ENCODE results near the gene CBFA2T3. TPM values are rescaled to one million over a fixed set of nuclear protein-coding genes. Genes with fewer than 3 reads are reported as not detected.

Gene CBFA2T3
- polyA plus RNA-seq, 3 donors = 5.3 to 32.2 (median 6.2) TPM

DNA sequence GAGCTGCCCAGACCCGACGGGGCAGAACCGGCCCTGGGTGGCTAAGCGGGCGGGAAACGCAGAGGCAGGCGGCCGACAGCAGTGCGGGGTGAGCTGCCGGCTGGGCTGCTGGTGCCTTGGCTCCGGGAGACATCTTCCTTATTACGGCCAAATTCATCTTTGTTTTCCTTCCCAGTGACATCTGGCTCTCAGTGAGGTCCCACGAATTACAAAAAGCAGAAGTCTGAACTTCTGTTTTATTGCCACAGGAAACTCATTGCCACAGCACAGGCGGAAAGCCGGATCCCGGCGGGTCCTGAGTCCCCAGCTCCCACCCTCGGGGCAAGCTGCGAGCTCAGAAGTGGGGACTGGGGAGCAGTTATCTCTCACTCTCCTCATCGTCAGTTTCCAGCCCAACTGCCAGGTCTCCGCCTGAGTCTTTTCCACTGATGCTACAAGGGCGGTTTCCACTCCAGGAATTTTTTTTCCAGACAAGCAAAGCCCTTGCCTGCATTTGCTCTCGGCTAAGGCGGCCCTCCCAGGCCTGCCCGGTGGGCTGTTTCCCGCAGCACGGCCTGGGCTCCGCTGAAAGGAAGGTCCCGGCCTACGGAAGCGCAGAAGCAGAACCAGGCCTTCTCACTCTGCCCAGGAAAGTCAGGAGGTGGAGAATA, 40.3 kb downstream of the CBFA2T3 start:
- Histone ChIP-seq H2AFZ (ENCODE audit: insufficient read depth, low read depth, low read length, poor library complexity, severe bottlenecking) (peak overlapping the region; percentile 49), H3K4me2 (replicated peaks; ENCODE audit: extremely low read depth, low read length, poor library complexity, severe bottlenecking) (peak overlapping the region; percentile 99), H3K79me2 (ENCODE audit: insufficient read depth, low read length) (peaks cover 77% of the 10 kb centered on the region), H3K36me3 (replicated peaks in 1 of 2; ENCODE audit: control insufficient read depth in 1 of 2, insufficient read depth in 2 of 2, low read length in 2 of 2) (no peaks in the 10 kb centered on the region), H3K9me3 (replicated peaks in 1 of 2; ENCODE audit: control insufficient read depth in 1 of 2, insufficient read depth in 1 of 2, low read length in 2 of 2) (no peaks in the 10 kb centered on the region), H3K9ac (ENCODE audit: insufficient read depth, low read length, poor library complexity, severe bottlenecking) (peak overlapping the region; percentile 67), H3K4me1 (ENCODE audit: control insufficient read depth in 1 of 2, insufficient read depth in 2 of 2, low read length in 2 of 2) (peaks cover 48 to 53% of the 10 kb centered on the region in 2 donors), H3K4me3 (replicated peaks in 1 of 3; ENCODE audit: low read depth in 2 of 3, low read length in 3 of 3) (peak overlapping the region; percentile 32 to 89 (median 58)), H3K27me3 (ENCODE audit: control insufficient read depth in 2 of 2, insufficient read depth in 2 of 2, low read length in 2 of 2) (no peaks in the 10 kb centered on the region), H4K20me1 (ENCODE audit: insufficient read depth, low read length) (peaks cover 89% of the 10 kb centered on the region), H3K27ac (ENCODE audit: low read depth in 1 of 2, low read length in 2 of 2) (peak overlapping the region; percentile 80 to 86)
- DNase-seq = peak; percentile 78 to 93 (median 86)
- Mint-ChIP-seq H3K36me3 (peaks cover 2 to 18% of the 10 kb centered on the region in 2 donors), H3K9me3 (no peaks in the 10 kb centered on the region), H3K4me1 (peaks cover 45% of the 10 kb centered on the region), H3K4me3 (peak overlapping the region; percentile 81 to 89), H3K27ac (peak overlapping the region; percentile 86 to 98 (median 92)), H3K27me3 (ENCODE audit: low read depth in 3 of 3) (peaks cover 0 to 2% (median 0%) of the 10 kb centered on the region in 3 donors)
- under 1% methylated on average over 24 of the region's 31 CpGs for WGBS (ENCODE audit: insufficient coverage)
- intact Hi-C loops (cut with micrococcal nuclease) = loop anchor here (2.0 to 10.0 kb wide), 4 partner anchors 22 to 158 kb away; partner anchors contain the start of genes ACSF3 (in 1 of the 2) and CBFA2T3 (in 1 of the 2)
- TF ChIP-seq, protein P1, sequence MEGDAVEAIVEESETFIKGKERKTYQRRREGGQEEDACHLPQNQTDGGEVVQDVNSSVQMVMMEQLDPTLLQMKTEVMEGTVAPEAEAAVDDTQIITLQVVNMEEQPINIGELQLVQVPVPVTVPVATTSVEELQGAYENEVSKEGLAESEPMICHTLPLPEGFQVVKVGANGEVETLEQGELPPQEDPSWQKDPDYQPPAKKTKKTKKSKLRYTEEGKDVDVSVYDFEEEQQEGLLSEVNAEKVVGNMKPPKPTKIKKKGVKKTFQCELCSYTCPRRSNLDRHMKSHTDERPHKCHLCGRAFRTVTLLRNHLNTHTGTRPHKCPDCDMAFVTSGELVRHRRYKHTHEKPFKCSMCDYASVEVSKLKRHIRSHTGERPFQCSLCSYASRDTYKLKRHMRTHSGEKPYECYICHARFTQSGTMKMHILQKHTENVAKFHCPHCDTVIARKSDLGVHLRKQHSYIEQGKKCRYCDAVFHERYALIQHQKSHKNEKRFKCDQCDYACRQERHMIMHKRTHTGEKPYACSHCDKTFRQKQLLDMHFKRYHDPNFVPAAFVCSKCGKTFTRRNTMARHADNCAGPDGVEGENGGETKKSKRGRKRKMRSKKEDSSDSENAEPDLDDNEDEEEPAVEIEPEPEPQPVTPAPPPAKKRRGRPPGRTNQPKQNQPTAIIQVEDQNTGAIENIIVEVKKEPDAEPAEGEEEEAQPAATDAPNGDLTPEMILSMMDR (IDR thresholded peaks at IDR 0.05) = no peak

DNA sequence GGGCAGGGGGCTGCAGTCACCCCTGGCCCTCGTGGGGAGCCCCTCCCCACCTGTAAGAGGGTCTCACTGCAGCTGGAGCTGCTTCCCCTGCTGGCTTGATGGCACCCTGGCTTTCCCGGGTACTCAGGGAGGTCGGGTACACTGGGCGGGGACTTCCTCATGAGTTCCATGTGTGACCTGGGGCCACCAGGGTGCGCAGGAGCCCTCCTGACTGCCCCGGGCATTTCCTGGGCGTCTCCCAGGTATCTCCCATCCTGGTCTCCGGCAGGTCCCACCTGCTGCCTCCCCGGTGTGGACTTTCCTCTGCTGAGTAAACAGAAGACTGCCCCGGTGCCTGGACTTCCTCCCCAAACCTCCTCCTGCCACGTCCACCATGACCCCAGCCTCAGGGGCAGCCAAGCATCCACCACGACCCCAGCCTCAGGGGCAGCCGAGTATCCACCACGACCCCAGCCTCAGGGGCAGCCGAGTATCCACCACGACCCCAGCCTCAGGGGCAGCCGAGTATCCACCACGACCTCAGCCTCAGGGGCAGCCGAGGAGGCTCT, 40.9 kb downstream of the CBFA2T3 start:
- Histone ChIP-seq H3K4me2 (replicated peaks; ENCODE audit: extremely low read depth, low read length, poor library complexity, severe bottlenecking) (peak overlapping the region; percentile 99), H3K9me3 (replicated peaks in 1 of 2; ENCODE audit: control insufficient read depth in 1 of 2, insufficient read depth in 1 of 2, low read length in 2 of 2) (no peaks in the 10 kb centered on the region), H3K36me3 (replicated peaks in 1 of 2; ENCODE audit: control insufficient read depth in 1 of 2, insufficient read depth in 2 of 2, low read length in 2 of 2) (no peaks in the 10 kb centered on the region), H3K4me3 (replicated peaks in 1 of 3; ENCODE audit: low read depth in 2 of 3, low read length in 3 of 3) (peak overlapping the region; percentile 32 to 89 (median 58)), H3K27me3 (ENCODE audit: control insufficient read depth in 2 of 2, insufficient read depth in 2 of 2, low read length in 2 of 2) (no peaks in the 10 kb centered on the region), H3K79me2 (ENCODE audit: insufficient read depth, low read length) (peaks cover 83% of the 10 kb centered on the region), H3K4me1 (ENCODE audit: control insufficient read depth in 1 of 2, insufficient read depth in 2 of 2, low read length in 2 of 2) (peaks cover 48 to 53% of the 10 kb centered on the region in 2 donors), H3K27ac (ENCODE audit: low read depth in 1 of 2, low read length in 2 of 2) (peak overlapping the region; percentile 80 to 86), H2AFZ (ENCODE audit: insufficient read depth, low read depth, low read length, poor library complexity, severe bottlenecking) (peak overlapping the region; percentile 49), H3K9ac (ENCODE audit: insufficient read depth, low read length, poor library complexity, severe bottlenecking) (peak overlapping the region; percentile 67), H4K20me1 (ENCODE audit: insufficient read depth, low read length) (peaks cover 95% of the 10 kb centered on the region)
- DNase-seq = peak in 2 of 3 donors; percentile 39 to 57
- H3K27me3 Mint-ChIP-seq (ENCODE audit: low read depth in 3 of 3) = peaks cover 0 to 2% (median 0%) of the 10 kb centered on the region in 3 donors
- TF ChIP-seq, protein P1 (IDR thresholded peaks at IDR 0.05) = peak; percentile 23
- peak overlapping the region; percentile 86 to 98 (median 92) for H3K27ac Mint-ChIP-seq
- peak overlapping the region; percentile 81 to 89 for H3K4me3 Mint-ChIP-seq
- H3K4me1 Mint-ChIP-seq = peaks cover 45% of the 10 kb centered on the region
- peaks cover 5 to 21% of the 10 kb centered on the region in 2 donors for H3K36me3 Mint-ChIP-seq
- H3K9me3 Mint-ChIP-seq = peaks cover 0 to 3% (median 0%) of the 10 kb centered on the region in 7 donors
- WGBS (ENCODE audit: insufficient coverage) = under 1% methylated on average over 19 of the region's 19 CpGs
- intact Hi-C loops (cut with micrococcal nuclease) = loop anchor here (2.0 to 10.0 kb wide), 4 partner anchors 23 to 159 kb away; partner anchors contain the start of genes ACSF3 (in 1 of the 2) and CBFA2T3 (in 1 of the 2)

Data from CD14-positive monocyte (primary cell).